ENCODE results near the gene CLEC3B. TPM values are rescaled to one million over a fixed set of nuclear protein-coding genes. Genes with fewer than 3 reads are reported as not detected.

CLEC3B gene
- total and polyA plus RNA-seq, 2 of the 8 experiments (the other 6 are each of a cell fraction or from before 2014, with no cell fraction given) = 0.32 TPM; not detected in 1

DNA sequence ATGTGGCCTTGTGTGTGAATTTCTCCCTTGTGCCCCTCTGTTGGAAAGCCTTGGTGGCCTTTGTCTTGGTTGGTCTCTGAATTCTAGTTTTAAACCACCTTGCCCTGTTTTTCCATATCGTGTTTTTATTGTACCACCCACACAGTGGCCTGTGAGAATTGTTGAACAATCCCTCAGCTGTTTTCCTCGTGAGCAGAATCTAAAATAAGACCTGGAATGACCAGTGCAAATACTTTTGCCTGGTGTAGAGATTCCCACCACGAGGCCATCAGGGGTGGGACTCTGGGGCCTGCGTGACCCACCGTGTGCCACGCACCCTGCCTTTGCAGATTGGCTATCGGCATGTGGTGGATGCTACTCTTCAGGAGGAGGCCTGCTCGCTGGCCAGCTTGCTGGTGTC lies 19.0 kb upstream of the CLEC3B start (continued):
- TF ChIP-seq, protein P1, sequence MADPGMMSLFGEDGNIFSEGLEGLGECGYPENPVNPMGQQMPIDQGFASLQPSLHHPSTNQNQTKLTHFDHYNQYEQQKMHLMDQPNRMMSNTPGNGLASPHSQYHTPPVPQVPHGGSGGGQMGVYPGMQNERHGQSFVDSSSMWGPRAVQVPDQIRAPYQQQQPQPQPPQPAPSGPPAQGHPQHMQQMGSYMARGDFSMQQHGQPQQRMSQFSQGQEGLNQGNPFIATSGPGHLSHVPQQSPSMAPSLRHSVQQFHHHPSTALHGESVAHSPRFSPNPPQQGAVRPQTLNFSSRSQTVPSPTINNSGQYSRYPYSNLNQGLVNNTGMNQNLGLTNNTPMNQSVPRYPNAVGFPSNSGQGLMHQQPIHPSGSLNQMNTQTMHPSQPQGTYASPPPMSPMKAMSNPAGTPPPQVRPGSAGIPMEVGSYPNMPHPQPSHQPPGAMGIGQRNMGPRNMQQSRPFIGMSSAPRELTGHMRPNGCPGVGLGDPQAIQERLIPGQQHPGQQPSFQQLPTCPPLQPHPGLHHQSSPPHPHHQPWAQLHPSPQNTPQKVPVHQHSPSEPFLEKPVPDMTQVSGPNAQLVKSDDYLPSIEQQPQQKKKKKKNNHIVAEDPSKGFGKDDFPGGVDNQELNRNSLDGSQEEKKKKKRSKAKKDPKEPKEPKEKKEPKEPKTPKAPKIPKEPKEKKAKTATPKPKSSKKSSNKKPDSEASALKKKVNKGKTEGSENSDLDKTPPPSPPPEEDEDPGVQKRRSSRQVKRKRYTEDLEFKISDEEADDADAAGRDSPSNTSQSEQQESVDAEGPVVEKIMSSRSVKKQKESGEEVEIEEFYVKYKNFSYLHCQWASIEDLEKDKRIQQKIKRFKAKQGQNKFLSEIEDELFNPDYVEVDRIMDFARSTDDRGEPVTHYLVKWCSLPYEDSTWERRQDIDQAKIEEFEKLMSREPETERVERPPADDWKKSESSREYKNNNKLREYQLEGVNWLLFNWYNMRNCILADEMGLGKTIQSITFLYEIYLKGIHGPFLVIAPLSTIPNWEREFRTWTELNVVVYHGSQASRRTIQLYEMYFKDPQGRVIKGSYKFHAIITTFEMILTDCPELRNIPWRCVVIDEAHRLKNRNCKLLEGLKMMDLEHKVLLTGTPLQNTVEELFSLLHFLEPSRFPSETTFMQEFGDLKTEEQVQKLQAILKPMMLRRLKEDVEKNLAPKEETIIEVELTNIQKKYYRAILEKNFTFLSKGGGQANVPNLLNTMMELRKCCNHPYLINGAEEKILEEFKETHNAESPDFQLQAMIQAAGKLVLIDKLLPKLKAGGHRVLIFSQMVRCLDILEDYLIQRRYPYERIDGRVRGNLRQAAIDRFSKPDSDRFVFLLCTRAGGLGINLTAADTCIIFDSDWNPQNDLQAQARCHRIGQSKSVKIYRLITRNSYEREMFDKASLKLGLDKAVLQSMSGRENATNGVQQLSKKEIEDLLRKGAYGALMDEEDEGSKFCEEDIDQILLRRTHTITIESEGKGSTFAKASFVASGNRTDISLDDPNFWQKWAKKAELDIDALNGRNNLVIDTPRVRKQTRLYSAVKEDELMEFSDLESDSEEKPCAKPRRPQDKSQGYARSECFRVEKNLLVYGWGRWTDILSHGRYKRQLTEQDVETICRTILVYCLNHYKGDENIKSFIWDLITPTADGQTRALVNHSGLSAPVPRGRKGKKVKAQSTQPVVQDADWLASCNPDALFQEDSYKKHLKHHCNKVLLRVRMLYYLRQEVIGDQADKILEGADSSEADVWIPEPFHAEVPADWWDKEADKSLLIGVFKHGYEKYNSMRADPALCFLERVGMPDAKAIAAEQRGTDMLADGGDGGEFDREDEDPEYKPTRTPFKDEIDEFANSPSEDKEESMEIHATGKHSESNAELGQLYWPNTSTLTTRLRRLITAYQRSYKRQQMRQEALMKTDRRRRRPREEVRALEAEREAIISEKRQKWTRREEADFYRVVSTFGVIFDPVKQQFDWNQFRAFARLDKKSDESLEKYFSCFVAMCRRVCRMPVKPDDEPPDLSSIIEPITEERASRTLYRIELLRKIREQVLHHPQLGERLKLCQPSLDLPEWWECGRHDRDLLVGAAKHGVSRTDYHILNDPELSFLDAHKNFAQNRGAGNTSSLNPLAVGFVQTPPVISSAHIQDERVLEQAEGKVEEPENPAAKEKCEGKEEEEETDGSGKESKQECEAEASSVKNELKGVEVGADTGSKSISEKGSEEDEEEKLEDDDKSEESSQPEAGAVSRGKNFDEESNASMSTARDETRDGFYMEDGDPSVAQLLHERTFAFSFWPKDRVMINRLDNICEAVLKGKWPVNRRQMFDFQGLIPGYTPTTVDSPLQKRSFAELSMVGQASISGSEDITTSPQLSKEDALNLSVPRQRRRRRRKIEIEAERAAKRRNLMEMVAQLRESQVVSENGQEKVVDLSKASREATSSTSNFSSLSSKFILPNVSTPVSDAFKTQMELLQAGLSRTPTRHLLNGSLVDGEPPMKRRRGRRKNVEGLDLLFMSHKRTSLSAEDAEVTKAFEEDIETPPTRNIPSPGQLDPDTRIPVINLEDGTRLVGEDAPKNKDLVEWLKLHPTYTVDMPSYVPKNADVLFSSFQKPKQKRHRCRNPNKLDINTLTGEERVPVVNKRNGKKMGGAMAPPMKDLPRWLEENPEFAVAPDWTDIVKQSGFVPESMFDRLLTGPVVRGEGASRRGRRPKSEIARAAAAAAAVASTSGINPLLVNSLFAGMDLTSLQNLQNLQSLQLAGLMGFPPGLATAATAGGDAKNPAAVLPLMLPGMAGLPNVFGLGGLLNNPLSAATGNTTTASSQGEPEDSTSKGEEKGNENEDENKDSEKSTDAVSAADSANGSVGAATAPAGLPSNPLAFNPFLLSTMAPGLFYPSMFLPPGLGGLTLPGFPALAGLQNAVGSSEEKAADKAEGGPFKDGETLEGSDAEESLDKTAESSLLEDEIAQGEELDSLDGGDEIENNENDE (IDR thresholded peaks at IDR 0.05; ENCODE audit: insufficient replicate concordance, low read length) = no peak
- TF ChIP-seq BACH1 (IDR thresholded peaks at IDR 0.05; ENCODE audit: low read length) (no peak), TEAD4 (IDR thresholded peaks at IDR 0.05; ENCODE audit: low read depth, low read length) (no peak), BRCA1 (IDR thresholded peaks at IDR 0.05; ENCODE audit: low read depth, low read length) (no peak), SP1 (IDR thresholded peaks at IDR 0.05; ENCODE audit: low read depth, low read length) (no peak), NANOG (IDR thresholded peaks at IDR 0.05; ENCODE audit: insufficient read depth, low read depth, low read length, poor library complexity, severe bottlenecking) (no peak), CBX5 (IDR thresholded peaks at IDR 0.05; ENCODE audit: low read depth, low read length) (no peak), SP2 (IDR thresholded peaks at IDR 0.05; ENCODE audit: low read length) (no peak)
